Small intestine (tissue), 7 donors: ENCODE measurements around the gene CRNKL1. TPM values are rescaled to one million over a fixed set of nuclear protein-coding genes. Genes with fewer than 3 reads are reported as not detected.

Experiments used
- DNase-seq, 2 donors: peaks; one replicate each; pipeline versions ENCODE4 v3.0.0 to v3.0.0-alpha.2; 2013
- FAIRE-seq: peaks from 2 replicates; lab custom pipeline; 2012; peaks lifted over from hg19 to GRCh38; lab: Jason Lieb, UNC
- H3K27ac ChIP-seq, 3 donors: one replicate each; pipeline ENCODE4 v1.5.1; 2013; ENCODE audit warnings: low read length in 2 of 3, mild to moderate bottlenecking in 2 of 3, control low read depth in 1 of 3, inconsistent platforms in 1 of 3, low read depth in 1 of 3, moderate library complexity in 1 of 3
- H3K27me3 ChIP-seq, 3 donors: one replicate each; pipeline ENCODE4 v1.6.1; 2013; ENCODE audit warnings: low read length in 3 of 3, inconsistent platforms in 1 of 3; ENCODE audit not compliant: control insufficient read depth in 3 of 3, insufficient read depth in 3 of 3
- H3K36me3 ChIP-seq, 3 donors: one replicate each; pipeline ENCODE4 v1.6.1; 2013; ENCODE audit warnings: low read length in 3 of 3, inconsistent platforms in 1 of 3, low read depth in 1 of 3, mild to moderate bottlenecking in 1 of 3, moderate library complexity in 1 of 3; ENCODE audit not compliant: control insufficient read depth in 3 of 3, insufficient read depth in 2 of 3
- H3K4me1 ChIP-seq, 3 donors: one replicate each; pipeline ENCODE4 v1.6.1; 2013; ENCODE audit warnings: low read length in 2 of 3, inconsistent platforms in 1 of 3, low read depth in 1 of 3, mild to moderate bottlenecking in 1 of 3, moderate library complexity in 1 of 3; ENCODE audit not compliant: control insufficient read depth in 3 of 3, insufficient read depth in 2 of 3
- H3K4me3 ChIP-seq, 3 donors: one replicate each; pipeline ENCODE4 v1.5.1; 2013; ENCODE audit warnings: low read length in 3 of 3, control low read depth in 1 of 3, inconsistent platforms in 1 of 3, low read depth in 1 of 3, mild to moderate bottlenecking in 1 of 3, moderate library complexity in 1 of 3
- H3K9me3 ChIP-seq, 2 donors: one replicate each; pipeline ENCODE4 v1.6.1; 2013; ENCODE audit warnings: low read depth in 1 of 2, low read length in 1 of 2; ENCODE audit not compliant: control insufficient read depth in 2 of 2, insufficient read depth in 1 of 2
- WGBS, 3 donors: extraction: QIAGEN DNeasy Blood & Tissue Kit; methylation state at CpG; one replicate each; pipeline ENCODE4 v1.1.7; 2013; 5-methylcytosine and 5-hydroxymethylcytosine counted together
- polyA plus RNA-seq, 4 donors: library from polyadenylated mRNA; stranded (reverse) in 3 of 4; unstranded in 1 of 4; fragments of 200-250 nt in 3 of 4; fragments of 120-200 nt in 1 of 4; gene quantifications; one replicate each; pipeline versions ENCODE4 v1.2.1 to v1.2.3, GENCODE V29; 2013
- donor health status: healthy with polysubstance abuse.
- donor health status: control.
- donor health status: control.
- donor health status: Bipolar disorder and iron deficiency.
- donor health status: healthy.

Gene CRNKL1
- polyA plus RNA-seq, 4 donors = 11.9 to 29.3 (median 15.0) TPM

DNA sequence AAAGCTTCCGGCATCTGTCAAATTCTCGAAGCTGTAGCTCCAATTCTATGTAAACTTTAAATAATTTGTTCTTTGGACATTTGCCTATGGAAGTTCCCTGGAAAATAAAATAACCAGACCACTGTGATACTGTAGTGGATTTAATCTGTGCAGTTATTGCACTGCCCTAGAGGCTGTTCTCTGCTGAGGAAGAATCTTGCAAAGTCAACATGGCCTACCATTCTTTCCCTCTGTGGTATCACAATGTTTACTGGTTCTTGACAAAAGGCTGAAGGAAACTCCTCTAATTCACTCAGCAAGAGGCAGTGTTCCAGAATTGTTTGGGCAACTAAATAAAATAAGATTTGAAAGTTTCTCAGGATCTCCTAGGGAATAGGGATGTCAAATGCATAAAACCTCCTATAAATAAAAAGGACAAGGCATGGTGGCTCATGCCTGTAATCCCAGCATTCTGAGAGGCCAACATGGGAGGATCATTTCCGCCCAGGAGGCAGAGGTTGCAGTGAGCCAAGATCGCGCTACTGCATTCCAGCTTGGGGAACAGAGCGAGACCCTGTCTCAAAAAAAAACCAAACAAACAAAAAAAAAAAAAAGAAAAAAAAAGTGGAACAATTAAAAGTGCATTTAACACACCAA, 12.4 kb downstream of the CRNKL1 start:
- WGBS, 3 donors = 96 to 97% (median 96%) methylated on average over 6 of the region's 6 CpGs
- no peak for FAIRE-seq

GRCh38 chr20:20038586-20038985, 13.7 kb downstream of the CRNKL1 start:
- DNase-seq (no peak), FAIRE-seq (no peak)
- Histone ChIP-seq H3K36me3 (peaks cover 22 to 45% (median 23%) of the 10 kb centered on the region in 3 donors), H3K27me3 (no peaks in the 10 kb centered on the region), H3K27ac (no peak overlapping the region), H3K4me1 (no peaks in the 10 kb centered on the region), H3K9me3 (no peaks in the 10 kb centered on the region), H3K4me3 (no peak overlapping the region)
- WGBS, 3 donors = 89 to 95% (median 95%) methylated on average over 6 of the region's 6 CpGs

More for the DNA sequence above, 12.4 kb downstream of the CRNKL1 start:
- no peaks in the 10 kb centered on the region for H3K4me1 ChIP-seq
- H3K27me3 ChIP-seq = no peaks in the 10 kb centered on the region
- H3K36me3 ChIP-seq = peaks cover 23 to 45% (median 25%) of the 10 kb centered on the region in 3 donors
- no peaks in the 10 kb centered on the region for H3K9me3 ChIP-seq
- no peak overlapping the region for H3K27ac ChIP-seq
- no peak overlapping the region for H3K4me3 ChIP-seq
- DNase-seq = no peak

- Histone ChIP-seq H3K9me3 (no peaks in the 10 kb centered on the region), H3K36me3 (peaks cover 23 to 43% (median 24%) of the 10 kb centered on the region in 3 donors), H3K4me3 (no peak overlapping the region), H3K27ac (no peak overlapping the region), H3K4me1 (no peaks in the 10 kb centered on the region), H3K27me3 (no peaks in the 10 kb centered on the region)
- no peak for DNase-seq
- WGBS, 3 donors = 71 to 83% (median 75%) methylated on average over 5 of the region's 5 CpGs
- no peak for FAIRE-seq
Observed at GRCh38 chr20:20037960-20038359, 14.3 kb downstream of the CRNKL1 start.

GRCh38 chr20:20036756-20037155, 15.5 kb downstream of the CRNKL1 start:
- no peaks in the 10 kb centered on the region for H3K27me3 ChIP-seq

GRCh38 chr20:20034486-20034885, 17.8 kb downstream of the CRNKL1 start:
- Histone ChIP-seq H3K4me3 (no peak overlapping the region), H3K4me1 (no peaks in the 10 kb centered on the region), H3K9me3 (no peaks in the 10 kb centered on the region), H3K36me3 (peaks cover 18 to 29% (median 21%) of the 10 kb centered on the region in 3 donors), H3K27ac (no peak overlapping the region), H3K27me3 (no peaks in the 10 kb centered on the region)
- FAIRE-seq (no peak), DNase-seq (no peak)
- 88 to 94% (median 91%) methylated on average over 4 of the region's 4 CpGs for WGBS, 3 donors

More at GRCh38 chr20:20036756-20037155, 15.5 kb downstream of the CRNKL1 start:
- Histone ChIP-seq H3K27ac (no peak overlapping the region), H3K9me3 (no peaks in the 10 kb centered on the region), H3K4me1 (no peaks in the 10 kb centered on the region), H3K36me3 (peaks cover 22 to 38% (median 26%) of the 10 kb centered on the region in 3 donors), H3K4me3 (no peak overlapping the region)
- 92 to 96% (median 96%) methylated on average over 3 of the region's 3 CpGs for WGBS, 3 donors
- DNase-seq (no peak), FAIRE-seq (no peak)

DNA sequence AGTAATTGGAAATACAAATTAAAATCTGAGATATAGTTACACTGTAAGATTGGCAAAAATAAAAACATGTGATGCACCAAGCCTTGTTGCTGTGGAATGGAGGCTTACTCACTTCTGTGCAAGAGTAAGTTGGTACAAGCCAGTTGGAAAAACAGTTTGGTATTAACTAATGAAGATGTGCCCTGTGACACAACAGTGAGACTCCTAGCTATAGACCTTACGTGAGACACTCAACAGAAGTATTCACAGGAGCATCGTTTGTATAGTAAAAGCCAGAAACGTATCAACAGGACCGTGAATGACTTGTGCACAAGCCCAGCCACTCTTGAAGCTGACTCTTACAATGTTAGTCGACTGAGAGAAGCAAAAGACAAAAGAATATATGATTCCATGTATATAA, 20.5 kb downstream of the CRNKL1 start:
- DNase-seq = no peak
- H3K4me3 ChIP-seq = no peak overlapping the region
- no peak overlapping the region for H3K27ac ChIP-seq
- H3K36me3 ChIP-seq = peaks cover 11 to 18% (median 16%) of the 10 kb centered on the region in 3 donors
- no peak for FAIRE-seq
- H3K9me3 ChIP-seq = no peaks in the 10 kb centered on the region
- 85 to 88% (median 87%) methylated on average over 5 of the region's 5 CpGs for WGBS, 3 donors
- H3K27me3 ChIP-seq = no peaks in the 10 kb centered on the region
- H3K4me1 ChIP-seq = no peaks in the 10 kb centered on the region

DNA sequence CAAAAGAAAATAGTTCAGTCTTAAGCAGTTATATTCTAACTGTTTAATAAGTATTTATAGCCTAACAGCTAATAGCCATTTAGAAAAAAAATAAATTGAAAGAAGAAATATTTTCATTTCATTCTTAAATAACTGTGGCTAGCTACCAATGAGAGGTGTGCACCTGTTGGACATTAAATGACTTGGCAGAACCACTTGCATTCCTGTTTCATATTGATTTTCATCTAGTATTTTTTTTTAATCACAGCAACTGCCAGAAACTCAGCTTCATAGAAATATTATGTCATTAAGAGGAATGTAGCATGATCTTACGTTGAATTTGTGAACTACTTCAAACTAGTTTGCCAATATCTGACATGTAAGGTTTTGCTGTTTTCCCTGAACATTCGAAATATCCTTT, 25.0 kb downstream of the CRNKL1 start:
- no peak overlapping the region for H3K4me3 ChIP-seq
- H3K27me3 ChIP-seq = no peaks in the 10 kb centered on the region
- H3K9me3 ChIP-seq = no peaks in the 10 kb centered on the region
- 88% methylated on average over 2 of the region's 2 CpGs for WGBS, 3 donors
- H3K27ac ChIP-seq = no peak overlapping the region
- H3K4me1 ChIP-seq = no peaks in the 10 kb centered on the region
- FAIRE-seq (no peak), DNase-seq (no peak)
- peaks cover 3 to 22% (median 9%) of the 10 kb centered on the region in 3 donors for H3K36me3 ChIP-seq

DNA sequence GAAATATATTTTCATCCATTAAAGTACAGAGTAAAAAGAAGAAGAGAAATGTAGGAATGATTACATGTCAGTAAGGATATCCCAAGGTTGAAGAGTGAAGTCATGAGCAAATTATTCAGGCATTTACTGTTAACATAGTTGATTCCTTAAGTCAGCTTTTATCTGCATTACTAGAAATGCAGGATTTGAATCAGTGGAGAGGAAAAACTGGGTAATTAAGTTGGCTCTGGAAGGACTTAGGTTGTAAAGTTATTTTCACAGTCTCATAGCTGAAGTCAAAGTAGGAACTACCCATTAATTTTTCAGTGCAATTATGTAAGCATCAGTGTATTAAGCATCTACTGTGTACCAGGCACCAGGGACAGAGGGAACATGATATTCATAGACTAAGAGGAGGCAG, 27.3 kb downstream of the CRNKL1 start:
- Histone ChIP-seq H3K4me3 (no peak overlapping the region), H3K27me3 (no peaks in the 10 kb centered on the region), H3K4me1 (no peaks in the 10 kb centered on the region), H3K27ac (no peak overlapping the region), H3K36me3 (peaks cover 3 to 34% (median 6%) of the 10 kb centered on the region in 3 donors), H3K9me3 (no peaks in the 10 kb centered on the region)
- FAIRE-seq = no peak
- DNase-seq = no peak

DNA sequence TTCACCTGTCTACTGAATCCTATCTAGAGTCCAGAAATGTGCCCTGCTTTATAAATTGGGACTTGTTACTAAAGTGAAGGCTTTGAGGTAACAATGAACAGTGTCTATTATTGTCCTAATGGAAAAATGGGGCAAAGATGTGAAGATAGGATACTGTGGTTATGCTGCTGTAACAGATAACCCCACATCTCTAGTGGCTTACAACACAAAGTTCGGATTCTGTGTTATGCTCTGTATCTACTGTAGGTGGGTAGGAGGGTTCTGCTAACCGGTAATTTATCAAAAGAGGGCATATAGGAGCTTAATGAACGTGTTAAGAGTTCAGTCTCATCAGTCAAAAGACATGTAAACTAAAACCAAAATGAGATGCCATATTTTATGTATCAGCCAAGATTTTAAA, 28.9 kb downstream of the CRNKL1 start:
- DNase-seq (no peak), FAIRE-seq (no peak)
- Histone ChIP-seq H3K36me3 (peaks cover 3 to 36% (median 7%) of the 10 kb centered on the region in 3 donors), H3K4me3 (no peak overlapping the region), H3K27ac (no peak overlapping the region), H3K4me1 (peaks cover 0 to 7% (median 6%) of the 10 kb centered on the region in 3 donors), H3K9me3 (no peaks in the 10 kb centered on the region), H3K27me3 (no peaks in the 10 kb centered on the region)
- 95 to 99% (median 98%) methylated on average over 3 of the region's 3 CpGs for WGBS, 3 donors
